ENCODE results near the gene UBL7. TPM values are rescaled to one million over a fixed set of nuclear protein-coding genes. Genes with fewer than 3 reads are reported as not detected.

The UBL7 gene
- total and polyA plus RNA-seq, 2 of the 8 experiments (the other 6 are each of a cell fraction or from before 2014, with no cell fraction given) = 71.5 to 183 TPM

DNA sequence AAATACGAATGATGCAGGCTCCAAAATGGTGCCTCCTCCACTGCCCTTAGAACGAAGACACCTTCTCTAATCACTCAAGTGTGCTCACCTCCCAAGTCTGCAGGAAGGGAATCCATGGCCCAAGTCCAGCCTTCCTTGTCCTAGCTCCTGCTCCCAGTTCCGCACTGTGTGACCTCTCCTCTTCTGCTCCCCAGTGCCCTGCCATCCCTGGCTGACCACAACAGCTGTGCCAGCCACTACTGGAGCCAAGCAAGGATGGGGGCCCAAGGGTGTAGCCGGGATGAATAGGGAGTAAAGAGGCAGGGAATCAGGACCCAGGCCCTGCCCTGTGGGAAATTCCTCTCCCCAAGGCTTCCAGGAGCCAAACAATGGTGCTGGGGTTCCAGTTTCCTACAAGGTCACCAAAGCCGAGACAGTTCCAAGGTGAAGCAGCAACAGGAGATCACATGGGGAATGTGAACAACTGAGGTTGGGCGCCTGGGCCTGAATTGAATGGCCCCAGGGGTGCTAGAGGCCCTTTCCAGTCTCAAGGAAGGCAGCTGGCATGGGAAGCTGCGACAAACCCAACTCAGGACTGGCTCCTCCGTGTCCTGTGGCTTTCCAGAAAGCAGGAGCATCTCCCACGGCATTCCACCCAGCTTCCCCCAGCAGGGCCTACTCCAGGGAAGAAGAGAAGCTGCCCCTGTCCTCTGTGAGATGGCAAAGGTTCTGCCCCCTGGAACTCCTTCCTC, 47.4 kb downstream of the UBL7 start (continued):
- TF ChIP-seq JUND (IDR thresholded peaks at IDR 0.05; ENCODE audit: low read length) = no peak
- TF ChIP-seq EP300 (IDR thresholded peaks at IDR 0.05; ENCODE audit: borderline replicate concordance in 1 of 2, low read depth in 2 of 2, low read length in 2 of 2) = no peak
- TF ChIP-seq BACH1 (IDR thresholded peaks at IDR 0.05; ENCODE audit: low read length) = no peak
- no peak for TF ChIP-seq BRCA1 (IDR thresholded peaks at IDR 0.05; ENCODE audit: low read depth, low read length)
- TF ChIP-seq, protein P1, sequence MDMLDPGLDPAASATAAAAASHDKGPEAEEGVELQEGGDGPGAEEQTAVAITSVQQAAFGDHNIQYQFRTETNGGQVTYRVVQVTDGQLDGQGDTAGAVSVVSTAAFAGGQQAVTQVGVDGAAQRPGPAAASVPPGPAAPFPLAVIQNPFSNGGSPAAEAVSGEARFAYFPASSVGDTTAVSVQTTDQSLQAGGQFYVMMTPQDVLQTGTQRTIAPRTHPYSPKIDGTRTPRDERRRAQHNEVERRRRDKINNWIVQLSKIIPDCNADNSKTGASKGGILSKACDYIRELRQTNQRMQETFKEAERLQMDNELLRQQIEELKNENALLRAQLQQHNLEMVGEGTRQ (IDR thresholded peaks at IDR 0.05; ENCODE audit: low read length) = no peak
- no peak for TF ChIP-seq POLR2A (IDR thresholded peaks at IDR 0.05; ENCODE audit: control extremely low read depth in 1 of 2, low read depth in 2 of 2, low read length in 2 of 2)
- no peak for TF ChIP-seq CEBPB (IDR thresholded peaks at IDR 0.05; ENCODE audit: low read depth, low read length)
- TF ChIP-seq EGR1 (IDR thresholded peaks at IDR 0.05; ENCODE audit: borderline replicate concordance, low read depth, low read length) = no peak
- TF ChIP-seq ZNF274 (IDR thresholded peaks at IDR 0.05; ENCODE audit: borderline replicate concordance, extremely low read depth, low read length) = no peak

All from H1 (cell line).